ENCODE results near the gene ZNF569.

GRCh38 chr19:37507167-37507464 is 39.9 kb upstream of the ZNF569 start:
- TF ChIP-seq SIN3A (IDR thresholded peaks at IDR 0.05; ENCODE audit: borderline replicate concordance, insufficient read depth, low read length) (no peak), TAF1 (IDR thresholded peaks at IDR 0.05; ENCODE audit: borderline replicate concordance, insufficient read depth, low read length) (no peak), POLR2AphosphoS5 (IDR thresholded peaks at IDR 0.05; ENCODE audit: low read depth, low read length) (no peak)
- TF ChIP-seq, protein P1, sequence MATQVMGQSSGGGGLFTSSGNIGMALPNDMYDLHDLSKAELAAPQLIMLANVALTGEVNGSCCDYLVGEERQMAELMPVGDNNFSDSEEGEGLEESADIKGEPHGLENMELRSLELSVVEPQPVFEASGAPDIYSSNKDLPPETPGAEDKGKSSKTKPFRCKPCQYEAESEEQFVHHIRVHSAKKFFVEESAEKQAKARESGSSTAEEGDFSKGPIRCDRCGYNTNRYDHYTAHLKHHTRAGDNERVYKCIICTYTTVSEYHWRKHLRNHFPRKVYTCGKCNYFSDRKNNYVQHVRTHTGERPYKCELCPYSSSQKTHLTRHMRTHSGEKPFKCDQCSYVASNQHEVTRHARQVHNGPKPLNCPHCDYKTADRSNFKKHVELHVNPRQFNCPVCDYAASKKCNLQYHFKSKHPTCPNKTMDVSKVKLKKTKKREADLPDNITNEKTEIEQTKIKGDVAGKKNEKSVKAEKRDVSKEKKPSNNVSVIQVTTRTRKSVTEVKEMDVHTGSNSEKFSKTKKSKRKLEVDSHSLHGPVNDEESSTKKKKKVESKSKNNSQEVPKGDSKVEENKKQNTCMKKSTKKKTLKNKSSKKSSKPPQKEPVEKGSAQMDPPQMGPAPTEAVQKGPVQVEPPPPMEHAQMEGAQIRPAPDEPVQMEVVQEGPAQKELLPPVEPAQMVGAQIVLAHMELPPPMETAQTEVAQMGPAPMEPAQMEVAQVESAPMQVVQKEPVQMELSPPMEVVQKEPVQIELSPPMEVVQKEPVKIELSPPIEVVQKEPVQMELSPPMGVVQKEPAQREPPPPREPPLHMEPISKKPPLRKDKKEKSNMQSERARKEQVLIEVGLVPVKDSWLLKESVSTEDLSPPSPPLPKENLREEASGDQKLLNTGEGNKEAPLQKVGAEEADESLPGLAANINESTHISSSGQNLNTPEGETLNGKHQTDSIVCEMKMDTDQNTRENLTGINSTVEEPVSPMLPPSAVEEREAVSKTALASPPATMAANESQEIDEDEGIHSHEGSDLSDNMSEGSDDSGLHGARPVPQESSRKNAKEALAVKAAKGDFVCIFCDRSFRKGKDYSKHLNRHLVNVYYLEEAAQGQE (IDR thresholded peaks at IDR 0.05; ENCODE audit: insufficient read depth in 1 of 2, low read depth in 2 of 2, low read length in 2 of 2) = no peak
